A673 (cell line): Measurements from ENCODE around the gene ESPNL. TPM values are rescaled to one million over a fixed set of nuclear protein-coding genes. Genes with fewer than 3 reads are reported as not detected.

Experiments used
- BruUV-seq: library from RNA; stranded (reverse); fragments of 400-500 nt; replicated peaks from 2 replicates; lab custom pipeline; 2021; lab: Mats Ljungman, UMichigan
- CTCF ChIA-PET: fragments of 300-600 bp; sonication (Branson Sonifier 250); formaldehyde crosslinking; loops from one replicate; lab custom pipeline; 2022; ENCODE audit warnings: antibody characterized with exemption; lab: Charles Lee
- POLR2A ChIA-PET: fragments of 300-600 bp; sonication (Branson Sonifier 250); formaldehyde crosslinking; loops from one replicate; lab custom pipeline; 2022; ENCODE audit warnings: antibody characterized with exemption; ENCODE audit not compliant: low non-redundant PET; lab: Charles Lee
- DNase-seq: peaks from one replicate; pipeline ENCODE4 v3.0.0-alpha.2; 2015; ENCODE audit warnings: low spot score
- H3K27ac ChIP-seq: fragments of 200-600 bp; sonication (generic); 2 replicates; pipeline ENCODE4 v1.5.1; 2016; ENCODE audit warnings: mixed run types, low read depth, mild to moderate bottlenecking, mixed read lengths, antibody characterized with exemption, low read length; ENCODE audit not compliant: poor library complexity, severe bottlenecking
- H3K27me3 ChIP-seq: fragments of 200-600 bp; sonication (generic); replicated peaks from 2 replicates; pipeline ENCODE4 v1.6.1; 2017; ENCODE audit warnings: mixed run types, low read depth, mild to moderate bottlenecking, mixed read lengths, antibody characterized with exemption, low read length; ENCODE audit not compliant: insufficient read depth, poor library complexity
- H3K36me3 ChIP-seq: fragments of 200-600 bp; sonication (generic); 2 replicates; pipeline ENCODE4 v1.6.1; 2016; ENCODE audit warnings: mixed run types, mild to moderate bottlenecking, mixed read lengths, antibody characterized with exemption, low read length; ENCODE audit not compliant: insufficient read depth, poor library complexity, severe bottlenecking
- H3K4me1 ChIP-seq: fragments of 200-600 bp; sonication (generic); 2 replicates; pipeline ENCODE4 v1.6.1; 2017; ENCODE audit warnings: mixed run types, mild to moderate bottlenecking, mixed read lengths, antibody characterized with exemption, low read length; ENCODE audit not compliant: insufficient read depth, poor library complexity, severe bottlenecking
- H3K4me3 ChIP-seq: fragments of 200-600 bp; sonication (generic); 2 replicates; pipeline ENCODE4 v1.5.1; 2016; ENCODE audit warnings: low read depth, mixed run types, mild to moderate bottlenecking, mixed read lengths, low read length; ENCODE audit not compliant: poor library complexity, severe bottlenecking
- H3K9me3 ChIP-seq: fragments of 200-600 bp; sonication (generic); 2 replicates; pipeline ENCODE4 v1.6.1; 2016; ENCODE audit warnings: mixed run types, low read depth, mild to moderate bottlenecking, mixed read lengths, antibody characterized with exemption, low read length; ENCODE audit not compliant: poor library complexity, severe bottlenecking
- CTCF ChIP-seq: fragments of 300-800, 200-600 bp; sonication (generic); conservative IDR thresholded peaks from 2 replicates; pipeline ENCODE4 v1.5.1; 2017; ENCODE audit warnings: low read depth, mild to moderate bottlenecking, antibody characterized with exemption, low read length, moderate library complexity, mixed read lengths
- EZH2 ChIP-seq: fragments of 200-600 bp; sonication (generic); IDR thresholded peaks from 2 replicates; pipeline ENCODE4 v1.6.1; 2017; ENCODE audit warnings: borderline replicate concordance, low read depth, mild to moderate bottlenecking, mixed read lengths, antibody characterized with exemption, low read length; ENCODE audit not compliant: poor library complexity, severe bottlenecking
- intact Hi-C: fragments of 100-400 bp; cut with micrococcal nuclease; formaldehyde crosslinking; loops from one replicate; pipeline ENCODE4 v1.10.0; 2022; ENCODE audit not compliant: unreplicated experiment
- total RNA-seq: library from RNA; stranded (reverse); gene quantifications from 2 replicates; pipeline ENCODE4 v1.2.3, GENCODE V29; 2021

The ESPNL gene
- total RNA-seq, 1 experiment from 2014 or later: 0.30 TPM

- CTCF ChIA-PET: no interaction called here
- H3K4me3 ChIP-seq: peak overlapping the region; percentile 10
- H3K27ac ChIP-seq: no peak overlapping the region
- POLR2A ChIA-PET: no interaction called here
- TF ChIP-seq EZH2 (no peak), CTCF (no peak)
- no peaks in the 10 kb centered on the region for H3K9me3 ChIP-seq
- no peak for DNase-seq
- H3K27me3 ChIP-seq: peaks cover 6% of the 10 kb centered on the region
- no TSS peak for BruUV-seq
- no peaks in the 10 kb centered on the region for H3K36me3 ChIP-seq
- H3K4me1 ChIP-seq: no peaks in the 10 kb centered on the region
- intact Hi-C loops: loop anchor here (5.0 kb wide), 1 partner anchor 99 kb away; no protein-coding TSS in a partner anchor
Observed at GRCh38 chr2:238163481-238164198, 63.5 kb downstream of the ESPNL start.

DNA sequence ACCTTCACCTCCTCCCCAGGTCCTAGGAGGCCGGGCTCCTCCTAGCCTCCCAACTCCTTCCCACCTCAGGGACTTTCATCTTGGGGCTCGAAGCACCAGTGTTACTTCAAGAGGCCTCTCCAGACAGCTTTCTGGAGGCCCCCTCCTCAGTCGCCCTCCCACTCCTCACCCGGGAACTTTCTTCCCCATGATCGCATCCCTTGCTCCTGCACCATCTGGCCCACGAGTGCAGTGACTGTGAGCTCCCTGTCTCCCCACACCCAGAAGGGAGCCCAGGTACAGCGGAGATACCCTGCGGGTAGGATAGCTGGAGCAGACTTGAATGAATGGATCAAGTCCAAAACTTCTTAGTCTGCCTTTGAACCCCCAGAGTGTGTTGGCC is 64.8 kb downstream of the ESPNL start:
- H3K36me3 ChIP-seq: peaks cover 12% of the 10 kb centered on the region
- H3K27me3 ChIP-seq: peaks cover 6% of the 10 kb centered on the region
- TF ChIP-seq CTCF (no peak), EZH2 (no peak)
- no peaks in the 10 kb centered on the region for H3K9me3 ChIP-seq
- H3K4me3 ChIP-seq: no peak overlapping the region
- ChIA-PET CTCF (no interaction called here), POLR2A (no interaction called here)
- no peak overlapping the region for H3K27ac ChIP-seq
- no peak for DNase-seq
- BruUV-seq: no TSS peak
- peaks cover 11% of the 10 kb centered on the region for H3K4me1 ChIP-seq
- intact Hi-C loops: loop anchor here (5.0 kb wide), 1 partner anchor 97 kb away; no protein-coding TSS in a partner anchor

DNA sequence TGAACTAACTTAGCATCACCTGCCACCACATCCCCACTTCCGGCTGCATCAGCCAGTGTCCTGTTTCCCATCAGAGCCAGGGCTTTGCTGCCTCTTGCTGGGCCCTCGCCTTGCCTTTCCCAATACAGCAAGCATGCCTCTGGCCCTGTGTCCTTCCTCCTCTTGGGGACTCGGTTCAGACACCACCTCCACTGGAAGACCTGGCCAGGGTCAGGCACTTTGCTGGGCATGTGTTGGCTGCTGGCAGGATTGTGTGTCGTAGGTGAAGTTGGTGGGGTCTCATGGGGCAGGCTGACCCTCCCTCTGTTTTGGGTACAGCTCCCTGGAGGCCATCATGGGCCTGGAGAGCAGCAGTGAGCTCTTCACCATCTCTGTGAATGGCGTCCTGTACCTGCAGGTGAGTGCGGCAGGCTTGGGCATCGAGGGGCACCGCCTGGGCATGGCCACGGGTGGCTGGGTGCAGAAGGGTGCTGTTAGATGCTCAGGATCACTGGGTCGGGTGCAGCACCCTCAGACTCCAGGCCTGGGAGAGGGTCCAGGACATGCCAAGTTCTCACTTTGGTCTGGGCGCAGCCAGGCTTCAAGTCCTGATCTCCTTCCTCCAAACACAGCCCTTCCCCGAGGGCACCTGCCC is 65.3 kb downstream of the ESPNL start:
- H3K27me3 ChIP-seq: peaks cover 6% of the 10 kb centered on the region
- intact Hi-C loops: no loop called here
- H3K4me1 ChIP-seq: peaks cover 16% of the 10 kb centered on the region
- CTCF ChIA-PET: no interaction called here
- POLR2A ChIA-PET: no interaction called here
- TF ChIP-seq CTCF (no peak), EZH2 (no peak)
- no peaks in the 10 kb centered on the region for H3K9me3 ChIP-seq
- peaks cover 17% of the 10 kb centered on the region for H3K36me3 ChIP-seq
- no TSS peak for BruUV-seq
- DNase-seq: no peak
- H3K27ac ChIP-seq: no peak overlapping the region
- no peak overlapping the region for H3K4me3 ChIP-seq
